Activated CD8-positive, alpha-beta memory T cell treated with anti-CD3 and anti-CD28 coated beads, Interleukin-2, amount 50 U/mL, for 4 hours (primary cell): Measurements from ENCODE around the gene CENPQ.

Experiments
- DNase-seq: peaks from one replicate; pipeline ENCODE4 v3.0.0-alpha.2; 2020

CENPQ gene

GRCh38 chr6:49506569-49507111 lies 43.5 kb downstream of the CENPQ start:
- DNase-seq, result no peak

DNA sequence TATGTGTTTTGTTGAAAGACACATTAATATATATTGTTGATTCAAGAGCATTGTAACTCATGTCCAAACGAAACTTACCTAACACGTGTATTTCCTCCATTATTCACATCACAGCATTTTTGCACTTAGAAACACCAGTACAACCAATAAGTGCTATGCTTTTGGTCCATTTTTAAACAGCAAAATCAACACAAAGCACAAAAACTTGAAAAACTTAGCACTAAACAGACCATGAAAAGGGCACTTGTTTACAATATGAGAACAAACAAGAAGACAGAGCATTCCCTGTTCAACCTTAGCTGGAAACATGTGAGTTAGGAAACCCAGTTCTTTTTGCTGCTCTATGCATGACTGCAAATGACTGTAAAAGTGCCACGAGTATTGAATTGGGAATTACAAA lies 46.2 kb downstream of the CENPQ start:
- no peak for DNase-seq

GRCh38 chr6:49513153-49513989 lies 50.2 kb downstream of the CENPQ start:
- DNase-seq, result no peak

DNA sequence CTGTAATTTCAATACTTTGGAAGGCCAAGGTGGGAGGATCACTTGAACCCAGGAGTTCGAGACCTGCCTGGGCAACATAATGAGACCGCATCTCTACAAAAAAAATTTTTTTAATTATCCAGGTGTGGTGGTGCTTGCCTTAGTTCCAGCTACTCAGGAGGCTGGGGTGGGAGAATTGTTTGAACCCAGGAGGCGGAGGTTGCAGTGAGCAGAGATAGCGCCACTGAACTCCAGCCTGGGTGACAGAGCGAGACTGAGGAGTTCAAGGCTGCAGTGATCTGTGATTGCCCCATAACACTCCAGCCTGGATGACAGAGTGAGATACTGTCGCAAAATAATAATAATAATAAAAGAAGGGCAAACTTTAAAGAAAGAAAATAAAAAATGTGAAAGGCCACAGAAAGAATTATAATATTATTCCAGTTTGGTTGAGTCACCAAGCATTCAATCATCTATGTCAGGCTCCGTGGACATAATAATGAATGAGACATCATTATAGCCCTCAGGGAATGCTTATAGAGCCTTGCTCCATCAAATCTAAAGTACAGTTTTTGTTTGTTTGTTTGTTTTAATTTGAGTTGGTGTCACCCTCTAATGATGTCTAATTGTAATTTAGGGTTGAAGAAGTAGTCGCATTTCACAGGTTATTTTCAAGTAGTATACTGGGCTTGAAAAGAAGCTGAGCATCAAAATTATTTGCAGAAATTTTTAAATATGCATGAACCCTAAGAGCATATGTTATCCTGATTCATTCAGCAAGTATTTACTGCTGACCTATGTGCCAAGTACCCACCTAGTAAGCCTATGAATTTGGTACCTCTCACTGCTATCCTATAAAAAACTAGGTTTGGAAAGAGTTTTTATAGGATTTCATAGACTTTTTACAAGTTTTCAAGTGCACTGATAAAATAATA lies 51.7 kb downstream of the CENPQ start:
- DNase-seq, result no peak

DNA sequence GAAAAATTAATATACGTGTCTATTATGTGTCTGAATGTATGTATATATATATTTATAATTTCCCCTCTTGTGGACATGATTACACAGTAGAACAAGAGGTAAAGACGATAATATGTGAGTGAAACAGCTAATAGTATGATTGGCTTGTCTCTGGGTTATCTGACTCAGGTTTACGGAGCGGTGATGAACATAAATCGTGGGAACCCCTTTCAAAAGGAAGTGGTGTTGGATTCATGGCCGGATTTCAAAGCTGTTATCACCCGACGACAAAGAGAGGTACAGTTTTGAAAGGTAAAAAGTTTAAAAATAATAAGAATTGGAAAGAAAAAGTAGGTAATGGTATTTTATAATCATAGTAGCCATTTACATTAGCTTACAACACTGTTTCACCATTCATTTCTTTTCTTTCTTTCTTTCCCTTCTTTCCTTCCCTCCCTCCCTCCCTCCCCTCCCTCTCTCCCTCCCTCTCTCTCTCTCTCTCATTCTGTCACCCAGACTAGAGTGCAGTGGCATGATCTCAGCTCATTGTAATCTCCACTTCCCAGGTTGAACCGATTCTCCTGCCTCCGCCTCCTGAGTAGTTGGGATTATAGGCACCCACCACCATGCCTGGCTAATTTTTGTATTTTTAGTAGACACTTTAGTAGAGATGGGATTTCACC lies 52.4 kb downstream of the CENPQ start:
- DNase-seq, result no peak

GRCh38 chr6:49516147-49516505 lies 53.0 kb downstream of the CENPQ start:
- no peak for DNase-seq

- no peak for DNase-seq
Measured at GRCh38 chr6:49517919-49518318, 54.7 kb downstream of the CENPQ start.

GRCh38 chr6:49519660-49520059 lies 56.5 kb downstream of the CENPQ start:
- no peak for DNase-seq

GRCh38 chr6:49522710-49523593 lies 59.8 kb downstream of the CENPQ start:
- no peak for DNase-seq

- no peak for DNase-seq
Measured at GRCh38 chr6:49523901-49524300, 60.7 kb downstream of the CENPQ start.

- DNase-seq, result no peak
Measured at GRCh38 chr6:49524541-49524940, 61.4 kb downstream of the CENPQ start.

DNA sequence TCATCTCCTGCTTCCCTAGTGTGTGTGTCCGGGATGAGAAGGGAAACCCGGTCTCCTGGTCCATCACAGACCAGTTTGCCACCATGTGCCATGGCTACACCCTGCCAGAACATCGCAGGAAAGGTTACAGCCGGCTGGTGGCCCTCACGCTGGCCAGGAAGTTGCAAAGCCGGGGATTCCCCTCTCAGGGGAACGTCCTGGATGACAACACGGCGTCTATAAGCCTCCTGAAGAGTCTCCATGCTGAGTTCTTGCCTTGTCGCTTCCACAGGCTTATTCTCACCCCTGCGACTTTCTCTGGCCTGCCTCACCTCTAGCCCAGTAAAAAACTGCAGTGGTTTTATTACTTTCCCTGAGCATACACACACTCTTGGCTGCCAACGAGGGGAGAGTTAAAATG lies 63.4 kb downstream of the CENPQ start:
- DNase-seq, result no peak

DNA sequence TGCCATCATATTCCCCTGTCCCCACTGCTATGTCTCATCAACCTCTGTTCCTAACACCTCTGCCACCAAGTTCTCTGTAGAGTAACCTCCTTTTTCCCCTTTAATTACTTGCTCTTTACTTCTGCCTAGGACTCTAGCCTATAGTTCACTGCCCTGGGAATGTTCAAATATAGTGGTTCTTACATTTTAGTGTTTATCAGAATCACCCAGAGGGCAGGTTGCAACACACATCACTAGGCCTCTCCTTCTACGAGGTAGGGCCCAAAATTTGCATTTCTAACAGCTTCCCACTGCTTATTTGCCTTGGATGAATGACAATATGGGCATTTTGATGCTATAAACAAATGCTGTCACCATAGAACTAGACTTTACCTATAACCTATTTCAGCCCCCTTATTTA lies 64.2 kb downstream of the CENPQ start:
- DNase-seq, result no peak

DNA sequence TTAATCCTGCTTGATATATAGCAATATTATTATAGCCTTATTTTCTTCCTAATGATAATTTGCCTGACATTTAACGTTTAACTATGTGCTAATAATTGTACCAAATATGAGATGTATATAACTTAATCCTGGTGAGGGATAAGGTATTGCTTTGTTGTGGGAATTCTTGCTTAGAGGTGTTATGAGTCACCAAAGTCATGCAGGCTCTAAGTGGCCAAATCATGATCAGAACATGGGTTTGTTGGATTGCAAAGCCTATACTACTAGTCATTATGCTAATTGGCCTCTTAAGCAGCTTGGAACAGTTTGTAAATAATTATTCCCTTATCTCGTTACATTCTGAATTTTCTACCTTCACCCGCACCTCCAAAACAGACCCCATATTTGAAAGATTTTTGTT lies 65.4 kb downstream of the CENPQ start:
- DNase-seq, result no peak

GRCh38 chr6:49530141-49530776 lies 67.1 kb downstream of the CENPQ start:
- no peak for DNase-seq

- no peak for DNase-seq
Measured at GRCh38 chr6:49531774-49532569, 68.8 kb downstream of the CENPQ start.

GRCh38 chr6:49535795-49536194 lies 72.6 kb downstream of the CENPQ start:
- DNase-seq, result no peak

DNA sequence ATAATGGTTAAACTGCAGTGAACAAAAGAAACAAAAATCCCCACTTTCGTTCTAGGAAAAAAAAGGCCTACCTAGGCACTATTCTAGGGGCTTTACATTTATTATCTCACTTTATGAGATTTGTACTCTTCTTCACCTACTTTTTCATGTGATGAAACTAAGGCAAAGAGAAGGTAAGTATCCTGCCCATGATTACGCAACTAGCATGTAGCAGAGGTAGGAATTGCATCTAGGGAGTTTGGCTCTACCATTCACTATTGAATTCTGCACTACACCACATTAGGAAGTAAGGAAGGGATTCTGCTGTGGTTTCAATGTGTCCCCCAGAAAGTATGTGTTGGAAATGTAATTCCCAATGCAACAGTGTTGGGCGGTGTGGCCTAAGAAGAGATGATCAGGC lies 75.9 kb downstream of the CENPQ start:
- no peak for DNase-seq

DNA sequence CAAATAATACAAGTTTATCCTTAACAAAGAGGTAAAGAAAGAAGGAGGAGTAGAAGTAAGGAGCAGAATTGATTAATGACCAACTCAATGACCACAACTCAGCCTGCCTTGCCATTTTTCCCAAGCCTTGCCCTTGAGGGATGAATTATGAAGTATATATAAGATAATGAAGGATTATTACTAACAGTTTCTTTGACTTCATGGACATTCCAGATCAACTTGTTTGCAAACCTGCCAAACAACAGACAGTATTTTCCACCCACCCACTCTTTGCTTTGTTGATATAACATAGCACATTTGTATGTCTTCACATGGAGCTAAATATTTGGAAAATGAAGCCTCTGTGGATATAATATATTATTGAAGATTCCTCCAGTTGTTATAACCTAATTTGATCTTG lies 77.4 kb downstream of the CENPQ start:
- DNase-seq, result no peak

DNA sequence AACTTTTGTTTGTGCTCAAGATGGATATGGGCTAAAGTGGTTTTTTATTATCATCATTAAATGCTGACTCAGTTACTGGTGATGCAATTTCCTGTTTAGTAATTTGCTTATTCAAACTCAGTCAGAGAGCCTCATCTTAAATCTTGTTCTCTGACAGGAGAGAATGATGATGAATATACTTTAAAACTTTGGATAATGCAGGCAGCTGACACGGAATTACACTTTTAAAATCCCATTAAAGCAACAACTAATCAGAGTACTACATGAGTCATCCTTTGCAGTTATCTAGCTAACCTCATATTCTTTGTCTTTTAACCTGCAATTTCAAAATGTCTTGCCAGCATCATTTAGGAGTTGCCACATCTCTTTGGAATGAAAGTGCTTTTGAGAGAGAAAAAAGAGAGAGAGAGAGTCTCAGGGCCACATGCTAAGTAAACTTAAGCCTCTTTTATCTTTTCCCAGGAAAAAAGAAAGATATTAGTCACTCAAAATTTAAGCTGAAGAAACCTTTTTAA lies 78.1 kb downstream of the CENPQ start:
- no peak for DNase-seq

DNA sequence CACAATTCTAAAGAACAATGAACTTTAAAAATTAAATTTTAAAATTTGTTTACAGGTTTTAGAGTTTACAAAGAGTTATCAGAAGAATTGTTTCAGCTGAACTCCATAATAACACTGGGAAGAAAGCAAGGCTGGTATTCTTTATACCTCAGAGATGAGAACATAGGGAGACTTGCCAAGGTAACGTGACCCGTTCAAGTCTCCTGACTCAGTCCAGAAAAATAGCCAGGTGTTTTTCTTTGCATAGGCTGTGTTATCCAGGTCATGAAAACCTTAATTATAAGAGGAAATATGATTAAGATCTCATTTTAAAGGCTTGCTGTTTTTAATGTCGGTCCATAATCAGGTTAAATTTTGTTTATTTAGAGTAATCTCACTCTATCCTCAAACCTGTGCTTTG lies 78.8 kb downstream of the CENPQ start:
- no peak for DNase-seq
